ENCODE measurements around the gene SCML1.

SCML1 gene

DNA sequence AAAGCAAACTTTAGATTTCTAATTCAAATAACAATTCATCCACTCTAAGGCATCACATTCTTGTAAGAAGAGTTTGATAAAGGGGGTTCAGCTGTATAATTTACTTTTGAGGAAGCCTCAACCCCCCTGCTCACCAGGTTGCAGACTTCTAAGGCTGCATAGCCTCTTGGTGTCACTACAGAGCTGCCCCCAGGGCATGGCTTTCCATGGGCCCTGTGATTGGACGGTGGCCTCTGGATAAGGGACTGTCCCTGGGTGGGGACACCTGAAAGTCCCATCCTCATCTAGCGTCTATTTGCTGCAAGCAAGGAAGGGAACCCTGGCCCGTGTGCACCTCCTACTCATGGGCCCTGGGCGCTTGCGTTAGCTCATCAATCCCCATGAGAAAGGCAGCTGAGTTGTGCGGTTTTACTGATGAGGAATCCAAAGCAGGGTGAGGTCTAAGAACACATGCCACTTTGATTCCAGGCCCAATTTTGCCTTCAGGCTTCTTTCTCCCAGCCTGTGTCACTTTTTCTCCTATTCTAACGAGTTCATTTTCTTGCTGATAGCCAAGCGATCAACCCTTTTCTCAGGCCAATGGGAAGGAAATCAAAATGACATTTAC lies 51.8 kb downstream of the SCML1 start:
- peak; percentile 1 for DNase-seq (ENCODE audit: low read depth)

DNA sequence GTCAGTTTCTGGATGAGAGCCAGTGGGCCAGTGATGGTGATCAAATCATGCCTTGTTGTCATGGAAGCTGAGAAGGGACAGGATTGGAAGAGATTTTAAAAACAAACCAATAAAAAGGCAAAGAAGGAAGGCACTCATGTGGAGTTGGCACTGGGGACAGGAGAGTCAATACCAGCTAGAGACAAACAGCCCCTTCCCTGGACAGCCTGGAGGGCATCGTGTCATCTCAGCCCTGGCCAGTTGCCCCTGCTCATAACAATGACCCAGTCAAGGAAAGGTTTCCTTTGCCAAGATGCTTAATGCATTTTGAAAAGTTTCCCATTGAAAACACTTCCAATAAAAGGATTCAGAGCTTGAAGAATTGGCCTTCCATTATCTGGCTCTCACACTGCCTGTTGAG lies 55.5 kb downstream of the SCML1 start:
- DNase-seq (ENCODE audit: low read depth): no peak

DNA sequence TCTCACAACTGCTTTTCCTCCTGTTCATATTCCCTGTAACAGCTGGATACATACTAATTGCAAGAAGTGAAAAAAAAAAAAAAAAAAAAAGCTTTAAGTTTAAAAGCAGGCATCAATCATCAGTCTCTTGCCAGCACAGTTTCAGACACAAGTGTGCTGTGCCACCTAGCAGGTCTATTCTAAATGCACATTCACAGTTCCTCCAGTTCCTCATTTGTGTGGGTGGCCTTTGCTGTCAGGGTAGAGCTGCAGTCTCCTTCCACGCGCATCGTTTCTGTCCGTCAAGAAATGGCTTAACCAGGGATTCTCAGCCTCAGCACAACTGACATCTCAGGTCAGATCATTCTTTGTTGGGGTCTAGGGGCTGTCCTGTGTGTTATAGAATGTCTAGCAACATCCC lies 61.6 kb downstream of the SCML1 start:
- no peak for DNase-seq (ENCODE audit: low read depth)

DNA sequence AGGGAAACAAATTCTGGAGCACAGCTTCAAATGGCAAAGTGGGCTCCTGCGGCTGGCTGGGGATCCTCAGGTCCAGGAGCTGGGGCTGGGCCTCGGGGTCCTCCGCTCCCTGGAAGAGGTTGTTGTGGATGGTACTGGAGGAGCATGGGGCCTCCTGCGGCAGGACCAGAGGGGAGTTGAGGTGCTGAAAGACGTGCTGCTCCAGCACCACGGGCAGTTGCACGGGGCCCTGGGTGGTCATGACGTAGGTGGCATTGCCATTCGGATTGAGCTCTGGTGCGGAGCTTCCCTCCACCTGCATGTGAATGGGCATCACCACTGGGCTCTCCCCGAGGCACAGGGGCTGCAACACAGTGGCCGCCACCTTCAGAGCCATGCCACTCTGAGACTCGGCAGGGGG lies 64.1 kb downstream of the SCML1 start:
- no peak for DNase-seq (ENCODE audit: low read depth)

DNA sequence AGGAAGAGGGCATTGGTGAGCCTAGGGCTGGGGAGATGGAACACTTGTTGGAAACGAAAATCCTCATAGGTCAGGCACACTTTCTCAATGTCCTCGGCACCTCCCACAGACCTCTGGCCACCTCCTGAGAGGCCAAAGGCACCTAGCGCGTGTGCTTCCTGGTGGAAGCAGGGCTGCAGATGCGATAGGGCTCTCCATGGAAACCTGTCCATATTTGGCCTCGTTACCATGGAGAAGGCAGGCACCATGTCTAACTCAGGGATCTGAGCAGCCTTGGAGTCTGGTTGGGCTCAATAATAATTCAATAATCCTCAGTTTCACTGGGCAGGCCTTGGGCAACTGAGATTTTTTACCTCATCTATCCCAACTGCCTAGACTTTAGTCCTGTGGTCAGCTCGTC lies 65.5 kb downstream of the SCML1 start:
- DNase-seq (ENCODE audit: low read depth): no peak

DNA sequence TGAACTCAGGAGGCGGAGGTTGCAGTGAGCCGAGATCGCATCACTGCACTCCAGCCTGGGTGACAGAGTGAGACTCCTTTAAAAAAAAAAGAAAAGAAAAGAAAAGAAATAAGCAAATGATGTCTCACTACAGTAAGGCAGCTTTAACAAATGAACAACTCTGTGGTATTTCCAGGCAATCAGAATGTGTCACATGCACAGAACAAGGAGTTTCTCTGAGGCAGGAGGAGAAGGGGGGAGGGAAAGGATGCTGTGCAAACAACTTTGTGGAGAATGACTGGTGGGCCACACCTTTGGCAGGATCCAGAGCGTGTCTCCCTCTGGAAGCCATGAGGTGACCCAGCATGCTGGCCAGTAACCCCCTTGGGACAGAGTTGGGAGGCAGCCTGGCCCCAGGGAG lies 66.2 kb downstream of the SCML1 start:
- no peak for DNase-seq (ENCODE audit: low read depth)
